ENCODE results near the gene SEC24C. TPM values are rescaled to one million over a fixed set of nuclear protein-coding genes. Genes with fewer than 3 reads are reported as not detected.
"Not testable (repeated sequence)": the region's sequence is repeated elsewhere in the genome, so short reads cannot be mapped to it uniquely, and the experiment has no call there.

SEC24C gene
- total RNA-seq: 10 to 100 TPM; 47.5 to 65.1 (median 49.6) TPM

DNA sequence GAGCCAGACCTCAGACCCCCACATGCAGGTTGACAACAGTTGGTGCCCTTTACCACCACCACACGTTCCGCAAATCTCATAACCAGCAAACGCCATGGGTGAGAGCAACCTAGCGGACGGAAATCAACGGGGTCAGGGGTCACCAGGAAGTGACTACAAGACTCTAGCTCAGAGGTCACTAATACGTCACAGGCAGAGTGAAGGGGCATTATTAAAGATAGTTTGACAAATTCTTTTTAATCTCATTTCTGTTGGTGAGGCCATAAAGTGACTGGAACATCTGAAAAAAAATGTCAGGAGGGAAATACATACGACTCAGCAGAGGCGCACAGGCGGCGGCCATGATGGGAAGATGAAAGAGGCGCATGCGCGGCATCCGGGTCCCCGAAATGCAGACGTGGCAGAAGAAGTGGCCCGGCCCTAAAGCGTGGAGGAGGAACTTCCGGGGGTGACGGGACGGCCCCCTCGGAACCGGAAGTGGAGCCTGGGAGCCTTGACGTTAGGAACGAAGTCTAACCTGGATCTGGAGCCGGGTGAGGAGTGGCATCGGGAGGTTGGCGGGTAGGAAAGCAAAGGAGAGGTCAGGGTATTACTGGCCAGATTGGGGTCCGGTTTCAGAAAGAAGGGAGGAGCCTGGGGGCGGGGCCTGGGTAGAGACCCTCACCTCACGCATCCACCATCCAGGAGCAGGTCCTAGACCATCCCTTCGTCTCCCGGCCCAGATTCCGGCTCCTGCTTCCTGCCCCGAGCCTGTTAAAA is at the start of gene SEC24C:
Gene SEC24C, plus strand, starts transcription at position 468 of the 759 bp plus-strand sequence. CDS start 2,461 bp downstream, outside the sequence.
- ATAC-seq: peak; percentile 97
- H3K27ac ChIP-seq: peak within 1 kb of the TSS; percentile 60 to 93 (median 90)
- WGBS, 2 donors (ENCODE audit: low coverage in 1 of 2): 0 to 1% methylated on average over 11 to 13 of the region's 36 CpGs
- H3K27me3 ChIP-seq: no peaks in the 10 kb centered on the region
- H3K4me1 ChIP-seq: peaks cover 0 to 60% (median 9%) of the 10 kb centered on the region in 3 donors
- peaks cover 0 to 44% of the 10 kb centered on the region in 2 donors for H3K36me3 ChIP-seq
- TF ChIP-seq EP300 (IDR thresholded peaks at IDR 0.05): no peak
- TF ChIP-seq POLR2AphosphoS5 (IDR thresholded peaks at IDR 0.05): peak; percentile 73
- TF ChIP-seq POLR2A (IDR thresholded peaks at IDR 0.05): peak in 1 of 2 donors; percentile 28
- TF ChIP-seq, protein P1, sequence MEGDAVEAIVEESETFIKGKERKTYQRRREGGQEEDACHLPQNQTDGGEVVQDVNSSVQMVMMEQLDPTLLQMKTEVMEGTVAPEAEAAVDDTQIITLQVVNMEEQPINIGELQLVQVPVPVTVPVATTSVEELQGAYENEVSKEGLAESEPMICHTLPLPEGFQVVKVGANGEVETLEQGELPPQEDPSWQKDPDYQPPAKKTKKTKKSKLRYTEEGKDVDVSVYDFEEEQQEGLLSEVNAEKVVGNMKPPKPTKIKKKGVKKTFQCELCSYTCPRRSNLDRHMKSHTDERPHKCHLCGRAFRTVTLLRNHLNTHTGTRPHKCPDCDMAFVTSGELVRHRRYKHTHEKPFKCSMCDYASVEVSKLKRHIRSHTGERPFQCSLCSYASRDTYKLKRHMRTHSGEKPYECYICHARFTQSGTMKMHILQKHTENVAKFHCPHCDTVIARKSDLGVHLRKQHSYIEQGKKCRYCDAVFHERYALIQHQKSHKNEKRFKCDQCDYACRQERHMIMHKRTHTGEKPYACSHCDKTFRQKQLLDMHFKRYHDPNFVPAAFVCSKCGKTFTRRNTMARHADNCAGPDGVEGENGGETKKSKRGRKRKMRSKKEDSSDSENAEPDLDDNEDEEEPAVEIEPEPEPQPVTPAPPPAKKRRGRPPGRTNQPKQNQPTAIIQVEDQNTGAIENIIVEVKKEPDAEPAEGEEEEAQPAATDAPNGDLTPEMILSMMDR (IDR thresholded peaks at IDR 0.05): peak in 3 of 4 experiments; percentile 7 to 16 (median 14)
- peak within 1 kb of the TSS; percentile 57 to 91 for H3K4me3 ChIP-seq
- H3K9me3 ChIP-seq: no peaks in the 10 kb centered on the region

DNA sequence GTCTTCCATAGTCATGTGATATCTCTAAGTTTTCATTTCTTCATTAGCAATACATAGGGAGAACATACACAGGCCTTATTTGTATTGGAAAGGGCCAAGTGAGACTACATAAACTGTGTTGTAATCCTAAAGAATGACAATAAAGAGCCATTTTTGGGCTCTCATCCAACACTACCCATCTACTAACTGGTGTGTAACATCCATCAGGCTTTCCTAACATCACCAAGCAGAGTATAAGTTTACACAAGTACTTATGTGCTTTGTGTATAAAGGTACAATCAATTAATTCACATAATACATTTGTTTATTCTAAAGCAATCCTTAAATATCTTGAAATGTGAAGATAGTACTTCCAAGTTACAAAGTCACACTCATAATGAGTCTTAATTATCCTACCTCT is 48.9 kb upstream of the SEC24C start:
- not testable (repeated sequence) for ATAC-seq, H3K9me3 ChIP-seq, H3K27ac ChIP-seq, H3K4me1 ChIP-seq, H3K27me3 ChIP-seq, H3K4me3 ChIP-seq
- H3K36me3 ChIP-seq: peaks cover 0 to 28% of the 10 kb centered on the region in 2 donors

- not testable (repeated sequence) for H3K9me3 ChIP-seq, H3K4me3 ChIP-seq, H3K4me1 ChIP-seq, H3K27me3 ChIP-seq, ATAC-seq, H3K27ac ChIP-seq
- peaks cover 0 to 35% of the 10 kb centered on the region in 2 donors for H3K36me3 ChIP-seq
- no CpG with 5 or more reads among the region's 16 CpGs for WGBS, 2 donors (ENCODE audit: low coverage in 1 of 2)
Measured at GRCh38 chr10:73697675-73698159, 46.5 kb upstream of the SEC24C start, which contains the start of gene AGAP5. Gene AGAP5, minus strand, starts transcription at chr10:73698109. Its CDS starts 354 bp downstream, at chr10:73697755.

- H3K36me3 ChIP-seq: peaks cover 0 to 30% of the 10 kb centered on the region in 2 donors
- H3K4me3 ChIP-seq, H3K27me3 ChIP-seq, H3K27ac ChIP-seq, H3K9me3 ChIP-seq, H3K4me1 ChIP-seq, ATAC-seq: not testable (repeated sequence)
- 80% methylated on average over 1 of the region's 2 CpGs; no CpG with 5 or more reads in 1 of the 2 donors for WGBS, 2 donors (ENCODE audit: low coverage in 1 of 2)
Measured at GRCh38 chr10:73698819-73699218, 45.4 kb upstream of the SEC24C start.

- ATAC-seq, H3K27ac ChIP-seq, H3K9me3 ChIP-seq, H3K4me3 ChIP-seq, H3K4me1 ChIP-seq, H3K27me3 ChIP-seq: not testable (repeated sequence)
- peaks cover 0 to 30% of the 10 kb centered on the region in 2 donors for H3K36me3 ChIP-seq
Measured at GRCh38 chr10:73703924-73704323, 40.2 kb upstream of the SEC24C start.

- not testable (repeated sequence) for H3K4me1 ChIP-seq, H3K27me3 ChIP-seq, H3K27ac ChIP-seq, H3K4me3 ChIP-seq, H3K9me3 ChIP-seq, ATAC-seq
- 80 to 88% methylated on average over 1 of the region's 1 CpG for WGBS, 2 donors (ENCODE audit: low coverage in 1 of 2)
- peaks cover 0 to 32% of the 10 kb centered on the region in 2 donors for H3K36me3 ChIP-seq
Measured at GRCh38 chr10:73705506-73706072, 38.6 kb upstream of the SEC24C start.

GRCh38 chr10:73706488-73706887 is 37.7 kb upstream of the SEC24C start:
- WGBS, 2 donors (ENCODE audit: low coverage in 1 of 2): no CpG with 5 or more reads among the region's 2 CpGs
- ATAC-seq, H3K27me3 ChIP-seq, H3K27ac ChIP-seq, H3K4me1 ChIP-seq, H3K4me3 ChIP-seq, H3K9me3 ChIP-seq: not testable (repeated sequence)
- peaks cover 0 to 32% of the 10 kb centered on the region in 2 donors for H3K36me3 ChIP-seq

DNA sequence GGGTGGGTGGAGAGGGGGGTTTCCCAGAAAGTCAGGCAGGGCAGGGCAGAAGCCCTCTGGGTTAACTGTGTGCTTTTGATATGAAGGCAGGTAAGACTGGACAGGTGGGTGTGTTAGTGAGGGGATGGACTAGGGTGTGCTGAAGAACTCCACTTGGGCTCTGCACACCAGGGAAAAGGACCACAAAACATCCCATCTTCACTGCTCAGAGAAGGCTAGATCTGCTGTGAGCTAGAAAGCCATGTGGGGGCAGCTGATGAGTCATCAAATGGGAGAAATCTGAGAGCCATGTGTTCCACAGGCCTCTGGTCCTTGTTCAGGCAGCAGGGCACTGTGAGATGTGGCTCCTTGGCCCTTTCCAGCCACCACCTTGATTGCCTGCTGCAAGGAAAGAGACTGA is 36.5 kb upstream of the SEC24C start:
- not testable (repeated sequence) for H3K9me3 ChIP-seq, H3K4me3 ChIP-seq, H3K27me3 ChIP-seq, H3K27ac ChIP-seq, H3K4me1 ChIP-seq, ATAC-seq
- peaks cover 0 to 40% of the 10 kb centered on the region in 2 donors for H3K36me3 ChIP-seq

- H3K9me3 ChIP-seq, H3K27me3 ChIP-seq, H3K4me1 ChIP-seq, H3K27ac ChIP-seq, H3K4me3 ChIP-seq, ATAC-seq: not testable (repeated sequence)
- H3K36me3 ChIP-seq: peaks cover 0 to 45% of the 10 kb centered on the region in 2 donors
- WGBS, 2 donors (ENCODE audit: low coverage in 1 of 2): no CpG with 5 or more reads among the region's 1 CpG
Measured at GRCh38 chr10:73708122-73708521, 36.0 kb upstream of the SEC24C start.

- peaks cover 0 to 43% of the 10 kb centered on the region in 2 donors for H3K36me3 ChIP-seq
- not testable (repeated sequence) for H3K27ac ChIP-seq, H3K4me1 ChIP-seq, ATAC-seq, H3K4me3 ChIP-seq, H3K27me3 ChIP-seq, H3K9me3 ChIP-seq
- WGBS, 2 donors (ENCODE audit: low coverage in 1 of 2): 67 to 68% methylated on average over 5 of the region's 5 CpGs
Measured at GRCh38 chr10:73711683-73712082, 32.5 kb upstream of the SEC24C start.

GRCh38 chr10:73713912-73714311 is 30.3 kb upstream of the SEC24C start:
- 83 to 100% methylated on average over 2 of the region's 3 CpGs for WGBS, 2 donors (ENCODE audit: low coverage in 1 of 2)
- H3K27ac ChIP-seq, H3K27me3 ChIP-seq, ATAC-seq, H3K9me3 ChIP-seq, H3K4me1 ChIP-seq, H3K4me3 ChIP-seq: not testable (repeated sequence)
- peaks cover 0 to 66% of the 10 kb centered on the region in 2 donors for H3K36me3 ChIP-seq

GRCh38 chr10:73714483-73714882 is 29.7 kb upstream of the SEC24C start:
- H3K4me3 ChIP-seq, ATAC-seq, H3K4me1 ChIP-seq, H3K27me3 ChIP-seq, H3K27ac ChIP-seq, H3K9me3 ChIP-seq: not testable (repeated sequence)
- peaks cover 0 to 71% of the 10 kb centered on the region in 2 donors for H3K36me3 ChIP-seq
- WGBS, 2 donors (ENCODE audit: low coverage in 1 of 2): 56% methylated on average over 2 of the region's 3 CpGs

Measured in gastroesophageal sphincter (tissue), 4 donors.